Lower leg skin (tissue), 3 donors: ENCODE data around the gene OPTC.

ENCODE experiments used
- POLR2A ChIP-seq, 2 donors: fragments of 450-650 bp; IDR thresholded peaks; one replicate each; pipeline ENCODE4 v1.6.1; 2016 to 2017; ENCODE audit warnings: antibody characterized with exemption in 2 of 2, mild to moderate bottlenecking in 1 of 2, moderate library complexity in 1 of 2
- TF ChIP-seq, protein P1 (sequence below), 3 donors: fragments of 450-650 bp; IDR thresholded peaks; one replicate each; pipeline ENCODE4 v1.5.1; 2016; ENCODE audit warnings: antibody characterized with exemption in 3 of 3, mild to moderate bottlenecking in 3 of 3, moderate library complexity in 2 of 3

DNA sequence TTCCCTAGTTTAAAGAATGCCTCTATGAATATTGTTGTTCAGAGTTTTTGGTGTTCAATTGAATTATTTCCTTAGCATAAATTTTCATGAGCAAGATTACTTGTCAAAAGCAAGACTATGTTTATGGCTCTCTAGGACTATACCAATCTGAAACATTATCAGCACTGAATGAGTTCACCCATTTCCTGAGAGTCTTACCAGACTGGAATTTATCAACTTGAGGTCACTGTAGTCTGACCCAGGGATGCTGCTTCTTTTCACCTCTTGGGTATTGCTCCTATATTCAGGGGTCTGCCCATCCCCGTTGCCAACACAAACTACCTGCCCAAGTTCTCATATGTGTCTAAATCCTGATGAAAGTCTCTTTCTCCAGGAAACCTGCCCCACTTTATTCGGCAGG lies 42.6 kb downstream of the OPTC start:
- TF ChIP-seq, protein P1, sequence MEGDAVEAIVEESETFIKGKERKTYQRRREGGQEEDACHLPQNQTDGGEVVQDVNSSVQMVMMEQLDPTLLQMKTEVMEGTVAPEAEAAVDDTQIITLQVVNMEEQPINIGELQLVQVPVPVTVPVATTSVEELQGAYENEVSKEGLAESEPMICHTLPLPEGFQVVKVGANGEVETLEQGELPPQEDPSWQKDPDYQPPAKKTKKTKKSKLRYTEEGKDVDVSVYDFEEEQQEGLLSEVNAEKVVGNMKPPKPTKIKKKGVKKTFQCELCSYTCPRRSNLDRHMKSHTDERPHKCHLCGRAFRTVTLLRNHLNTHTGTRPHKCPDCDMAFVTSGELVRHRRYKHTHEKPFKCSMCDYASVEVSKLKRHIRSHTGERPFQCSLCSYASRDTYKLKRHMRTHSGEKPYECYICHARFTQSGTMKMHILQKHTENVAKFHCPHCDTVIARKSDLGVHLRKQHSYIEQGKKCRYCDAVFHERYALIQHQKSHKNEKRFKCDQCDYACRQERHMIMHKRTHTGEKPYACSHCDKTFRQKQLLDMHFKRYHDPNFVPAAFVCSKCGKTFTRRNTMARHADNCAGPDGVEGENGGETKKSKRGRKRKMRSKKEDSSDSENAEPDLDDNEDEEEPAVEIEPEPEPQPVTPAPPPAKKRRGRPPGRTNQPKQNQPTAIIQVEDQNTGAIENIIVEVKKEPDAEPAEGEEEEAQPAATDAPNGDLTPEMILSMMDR (IDR thresholded peaks at IDR 0.05): no peak
- TF ChIP-seq POLR2A (IDR thresholded peaks at IDR 0.05): no peak
